Keratinocyte (primary cell): ENCODE results near the gene GP5. TPM values are rescaled to one million over a fixed set of nuclear protein-coding genes. Genes with fewer than 3 reads are reported as not detected.

Source experiments
- DNase-seq: peaks from one replicate; pipeline ENCODE4 v3.0.0-alpha.2; 2011; ENCODE audit warnings: low read depth, missing footprints, low spot score
- FAIRE-seq: peaks from 2 replicates; lab custom pipeline; 2011; peaks lifted over from hg19 to GRCh38; lab: Jason Lieb, UNC
- H2AFZ ChIP-seq: 2 replicates; pipeline ENCODE4 v1.6.0; 2012; ENCODE audit warnings: low read length, control low read depth, inconsistent platforms; ENCODE audit not compliant: control insufficient read depth
- H3K27ac ChIP-seq: 2 replicates; pipeline ENCODE4 v1.5.1; 2011; ENCODE audit warnings: low read length; ENCODE audit not compliant: control insufficient read depth, insufficient read depth
- H3K27me3 ChIP-seq: 3 replicates; pipeline ENCODE4 v1.6.0; 2011; ENCODE audit warnings: low read length; ENCODE audit not compliant: control insufficient read depth, insufficient read depth; ENCODE audit errors: extremely low read depth
- H3K36me3 ChIP-seq, 2 experiments: 2 replicates in 1 of 2; 3 replicates in 1 of 2; pipeline ENCODE4 v1.5.1; 2011; ENCODE audit warnings: low read length in 2 of 2, mild to moderate bottlenecking in 1 of 2; ENCODE audit not compliant: control insufficient read depth in 2 of 2, insufficient read depth in 2 of 2; ENCODE audit errors: extremely low read depth in 1 of 2
- H3K4me1 ChIP-seq: 3 replicates; pipeline ENCODE4 v1.5.1; 2011; ENCODE audit warnings: low read length; ENCODE audit not compliant: control insufficient read depth, insufficient read depth; ENCODE audit errors: extremely low read depth
- H3K4me2 ChIP-seq: 3 replicates; pipeline ENCODE4 v1.6.0; 2011; ENCODE audit warnings: low read depth, low read length; ENCODE audit not compliant: control insufficient read depth, insufficient read depth; ENCODE audit errors: extremely low read depth
- H3K4me3 ChIP-seq, 3 experiments: fragments of 200-600 bp in 1 of 3; sonication (generic) in 1 of 3; 2 replicates in 2 of 3; 3 replicates in 1 of 3; pipeline ENCODE4 v1.5.1; 2011 to 2016; ENCODE audit warnings: low read length in 3 of 3, mild to moderate bottlenecking in 3 of 3, control low read depth in 2 of 3, inconsistent platforms in 1 of 3, low read depth in 1 of 3, mixed read lengths in 1 of 3, mixed run types in 1 of 3, moderate library complexity in 1 of 3; ENCODE audit not compliant: control insufficient read depth in 2 of 3, insufficient read depth in 2 of 3; ENCODE audit errors: extremely low read depth in 1 of 3
- H3K79me2 ChIP-seq: 2 replicates; pipeline ENCODE4 v1.6.0; 2012; ENCODE audit warnings: low read length; ENCODE audit not compliant: control insufficient read depth, insufficient read depth
- H3K9ac ChIP-seq: 3 replicates; pipeline ENCODE4 v1.6.0; 2011; ENCODE audit warnings: low read length; ENCODE audit not compliant: control insufficient read depth, insufficient read depth; ENCODE audit errors: extremely low read depth
- H3K9me1 ChIP-seq: 3 replicates; pipeline ENCODE4 v1.6.0; 2011; ENCODE audit warnings: low read length; ENCODE audit not compliant: control insufficient read depth, insufficient read depth; ENCODE audit errors: extremely low read depth
- H3K9me3 ChIP-seq: 2 replicates; pipeline ENCODE4 v1.5.1; 2012; ENCODE audit warnings: low read depth, low read length; ENCODE audit not compliant: control insufficient read depth
- H4K20me1 ChIP-seq: 3 replicates; pipeline ENCODE4 v1.6.0; 2011; ENCODE audit warnings: low read length; ENCODE audit not compliant: control insufficient read depth, insufficient read depth; ENCODE audit errors: extremely low read depth
- EZH2 ChIP-seq: IDR thresholded peaks from one replicate; pipeline ENCODE4 v1.6.1; 2012; ENCODE audit warnings: inconsistent platforms, mild to moderate bottlenecking, low read length, moderate library complexity
- dilution Hi-C: fragments of 300-500 bp; cut with MboI; formaldehyde crosslinking; loops from one replicate; pipeline ENCODE4 v1.7.0; 2020; ENCODE audit warnings: low sequenced_read_pairs; ENCODE audit not compliant: extremely low pct_ligation_motif_present
- polyA plus RNA-seq, 5 experiments: library from polyadenylated mRNA; depleted of rRNA in 3 of 5; stranded (reverse) in 3 of 5; stranded (forward) in 1 of 5; unstranded in 1 of 5; fragments of >200 nt; gene quantifications; 1 replicate in 1 of 5; 2 replicates in 3 of 5; 3 replicates in 1 of 5; pipeline versions ENCODE4 v1.2.1 to v1.2.3, GENCODE V29; 2011 to 2012; ENCODE audit warnings: missing spikeins in 2 of 5, low read depth in 1 of 5, low replicate concordance in 1 of 5
- TF ChIP-seq, protein P1 (sequence below), 3 experiments: IDR thresholded peaks in 1 of 3; conservative IDR thresholded peaks in 1 of 3; optimal IDR thresholded peaks in 1 of 3; 2 replicates in 2 of 3; 3 replicates in 1 of 3; pipeline versions ENCODE3 to v1.5.1; 2011; ENCODE audit warnings: low read length in 3 of 3, mild to moderate bottlenecking in 3 of 3, moderate library complexity in 2 of 3, control low read depth in 1 of 3, inconsistent platforms in 1 of 3; ENCODE audit not compliant: insufficient read depth in 2 of 3; ENCODE audit errors: extremely low read depth in 1 of 3

Gene GP5
- polyA plus RNA-seq, 1 donor (not counting 4 experiments of a cell fraction or from before 2014, with no cell fraction given), result 0.04 TPM

DNA sequence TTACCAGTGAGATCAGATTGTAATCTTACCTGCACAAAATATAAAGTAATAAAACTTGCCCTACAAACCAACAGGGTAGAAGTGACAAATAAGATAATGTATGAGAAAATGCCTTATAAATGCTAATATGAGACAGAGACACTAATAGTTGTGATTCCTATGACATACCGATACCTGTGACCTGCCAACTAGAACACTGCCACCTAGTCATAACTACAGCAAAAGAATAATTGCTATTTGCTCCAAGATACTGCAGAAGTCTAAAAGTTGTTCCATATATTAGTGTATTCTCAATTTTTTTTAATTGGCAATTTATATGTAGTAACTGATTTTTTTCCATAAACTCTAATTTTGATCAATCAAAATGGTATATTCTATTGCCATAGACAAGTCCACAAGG, 25.3 kb upstream of the GP5 start:
- dilution Hi-C loops, result no loop called here
- Histone ChIP-seq H3K4me3 (no peak overlapping the region), H4K20me1 (no peaks in the 10 kb centered on the region), H3K79me2 (no peaks in the 10 kb centered on the region), H3K27me3 (no peaks in the 10 kb centered on the region), H3K4me2 (no peak overlapping the region), H3K9ac (no peak overlapping the region), H3K9me1 (no peaks in the 10 kb centered on the region), H3K9me3 (no peaks in the 10 kb centered on the region), H2AFZ (no peak overlapping the region), H3K36me3 (peaks cover 18 to 27% of the 10 kb centered on the region in 2 experiments), H3K4me1 (no peaks in the 10 kb centered on the region), H3K27ac (no peak overlapping the region)
- FAIRE-seq (no peak), DNase-seq (no peak)
- TF ChIP-seq, protein P1, sequence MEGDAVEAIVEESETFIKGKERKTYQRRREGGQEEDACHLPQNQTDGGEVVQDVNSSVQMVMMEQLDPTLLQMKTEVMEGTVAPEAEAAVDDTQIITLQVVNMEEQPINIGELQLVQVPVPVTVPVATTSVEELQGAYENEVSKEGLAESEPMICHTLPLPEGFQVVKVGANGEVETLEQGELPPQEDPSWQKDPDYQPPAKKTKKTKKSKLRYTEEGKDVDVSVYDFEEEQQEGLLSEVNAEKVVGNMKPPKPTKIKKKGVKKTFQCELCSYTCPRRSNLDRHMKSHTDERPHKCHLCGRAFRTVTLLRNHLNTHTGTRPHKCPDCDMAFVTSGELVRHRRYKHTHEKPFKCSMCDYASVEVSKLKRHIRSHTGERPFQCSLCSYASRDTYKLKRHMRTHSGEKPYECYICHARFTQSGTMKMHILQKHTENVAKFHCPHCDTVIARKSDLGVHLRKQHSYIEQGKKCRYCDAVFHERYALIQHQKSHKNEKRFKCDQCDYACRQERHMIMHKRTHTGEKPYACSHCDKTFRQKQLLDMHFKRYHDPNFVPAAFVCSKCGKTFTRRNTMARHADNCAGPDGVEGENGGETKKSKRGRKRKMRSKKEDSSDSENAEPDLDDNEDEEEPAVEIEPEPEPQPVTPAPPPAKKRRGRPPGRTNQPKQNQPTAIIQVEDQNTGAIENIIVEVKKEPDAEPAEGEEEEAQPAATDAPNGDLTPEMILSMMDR (optimal IDR thresholded peaks at IDR 0.05 in 1 of 3, IDR thresholded peaks at IDR 0.05 in 1 of 3, conservative IDR thresholded peaks at IDR 0.05 in 1 of 3; ENCODE audit: extremely low read depth in 1 of 3, insufficient read depth in 2 of 3, low read length in 3 of 3), result no peak
- no peak for TF ChIP-seq EZH2

DNA sequence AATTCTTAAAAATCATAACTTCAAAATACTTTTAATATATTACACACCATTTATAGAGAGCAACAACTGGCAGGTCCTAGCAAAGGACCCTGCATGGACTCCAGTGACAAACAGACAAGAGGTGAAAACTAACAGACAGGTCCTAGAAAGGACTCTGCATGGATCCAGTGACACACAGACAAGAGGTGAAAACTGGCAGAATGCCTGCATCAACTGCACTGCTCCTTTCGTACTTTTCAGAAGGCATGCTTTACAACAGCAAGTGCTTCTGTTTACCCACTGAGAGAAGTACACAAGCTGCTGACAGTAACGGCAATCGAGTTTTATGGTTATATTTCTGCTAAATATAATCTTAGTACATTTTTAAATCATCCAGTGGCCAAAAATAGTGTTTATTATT, 24.3 kb upstream of the GP5 start:
- H2AFZ ChIP-seq, result no peak overlapping the region
- no peaks in the 10 kb centered on the region for H3K9me1 ChIP-seq
- H3K36me3 ChIP-seq, result peaks cover 19 to 23% of the 10 kb centered on the region in 2 experiments
- H3K4me3 ChIP-seq, result no peak overlapping the region
- H3K4me1 ChIP-seq, result no peaks in the 10 kb centered on the region
- H3K79me2 ChIP-seq, result no peaks in the 10 kb centered on the region
- no peak overlapping the region for H3K9ac ChIP-seq
- H3K27ac ChIP-seq, result no peak overlapping the region
- no peaks in the 10 kb centered on the region for H3K9me3 ChIP-seq
- no peak for DNase-seq
- dilution Hi-C loops, result no loop called here
- H3K4me2 ChIP-seq, result no peak overlapping the region
- FAIRE-seq, result no peak
- no peaks in the 10 kb centered on the region for H3K27me3 ChIP-seq
- TF ChIP-seq EZH2, result no peak
- TF ChIP-seq, protein P1 (optimal IDR thresholded peaks at IDR 0.05 in 1 of 3, IDR thresholded peaks at IDR 0.05 in 1 of 3, conservative IDR thresholded peaks at IDR 0.05 in 1 of 3; ENCODE audit: extremely low read depth in 1 of 3, insufficient read depth in 2 of 3, low read length in 3 of 3), result no peak
- H4K20me1 ChIP-seq, result no peaks in the 10 kb centered on the region
